ENCODE data around the gene ABL1. TPM values are rescaled to one million over a fixed set of nuclear protein-coding genes. Genes with fewer than 3 reads are reported as not detected.

Gene ABL1
- total RNA-seq = 100 to 1,000 TPM in 3 of 4 donors, 10 to 100 TPM in 1; 90.9 to 151 (median 133) TPM

DNA sequence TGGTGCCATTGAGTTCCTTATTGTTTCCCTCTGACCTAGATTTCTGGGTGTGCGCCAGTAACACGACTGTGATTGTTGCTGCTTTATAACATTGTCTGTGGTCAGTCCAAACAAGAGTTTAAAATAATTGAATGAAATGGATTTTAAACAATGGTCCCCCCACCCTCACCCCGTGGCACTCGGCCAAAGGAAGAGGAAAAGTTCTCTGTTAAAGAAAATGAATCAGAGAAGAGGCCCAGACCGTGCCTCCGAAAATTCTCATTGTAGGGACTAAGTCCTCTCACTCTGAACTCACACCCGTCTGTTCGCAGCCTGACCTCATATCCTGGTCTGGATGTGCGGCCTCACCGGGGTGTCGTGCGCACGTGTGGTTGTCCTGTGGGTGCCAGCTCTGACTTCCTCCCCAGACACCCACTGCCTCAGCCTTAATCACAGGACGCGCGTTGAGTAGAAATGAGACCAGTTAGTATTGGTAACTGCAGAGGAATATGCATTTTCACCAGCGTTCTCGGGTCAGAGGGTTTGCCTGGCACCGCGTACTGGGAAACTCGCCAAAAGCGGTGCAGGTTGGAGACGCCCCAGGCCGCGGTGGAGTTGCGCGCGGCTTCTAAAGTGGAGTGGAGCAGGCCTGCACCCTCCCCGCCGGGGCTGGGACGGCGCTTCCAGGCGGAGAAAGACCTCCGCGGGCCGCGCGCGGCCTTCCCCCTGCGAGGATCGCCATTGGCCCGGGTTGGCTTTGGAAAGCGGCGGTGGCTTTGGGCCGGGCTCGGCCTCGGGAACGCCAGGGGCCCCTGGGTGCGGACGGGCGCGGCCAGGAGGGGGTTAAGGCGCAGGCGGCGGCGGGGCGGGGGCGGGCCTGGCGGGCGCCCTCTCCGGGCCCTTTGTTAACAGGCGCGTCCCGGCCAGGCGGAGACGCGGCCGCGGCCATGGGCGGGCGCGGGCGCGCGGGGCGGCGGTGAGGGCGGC lies at the start of gene ABL1:
TSS of gene ABL1 (plus strand) at position 884 of the 966 bp plus-strand sequence. CDS start 193 bp downstream, outside the sequence.
- Histone ChIP-seq H3K27me3 (no peaks in the 10 kb centered on the region), H3K27ac (replicated peaks in 1 of 4) (peak within 1 kb of the TSS; percentile 89 to 93 (median 92)), H3K9me3 (no peaks in the 10 kb centered on the region), H3K36me3 (no peaks in the 10 kb centered on the region), H3K4me3 (peak within 1 kb of the TSS; percentile 65 to 78 (median 70)), H3K4me1 (peaks cover 57 to 75% (median 63%) of the 10 kb centered on the region in 4 donors)
- DNase-seq (ENCODE audit: extremely low spot score) = no peak
- intact Hi-C loops (cut with DNase I) = no loop called here
- TF ChIP-seq POLR2A (IDR thresholded peaks at IDR 0.05; ENCODE audit: low read depth) (no peak), POLR2AphosphoS5 (IDR thresholded peaks at IDR 0.05) (peak; percentile 73 to 76)
- WGBS = 4% methylated on average over 16 of the region's 78 CpGs

DNA sequence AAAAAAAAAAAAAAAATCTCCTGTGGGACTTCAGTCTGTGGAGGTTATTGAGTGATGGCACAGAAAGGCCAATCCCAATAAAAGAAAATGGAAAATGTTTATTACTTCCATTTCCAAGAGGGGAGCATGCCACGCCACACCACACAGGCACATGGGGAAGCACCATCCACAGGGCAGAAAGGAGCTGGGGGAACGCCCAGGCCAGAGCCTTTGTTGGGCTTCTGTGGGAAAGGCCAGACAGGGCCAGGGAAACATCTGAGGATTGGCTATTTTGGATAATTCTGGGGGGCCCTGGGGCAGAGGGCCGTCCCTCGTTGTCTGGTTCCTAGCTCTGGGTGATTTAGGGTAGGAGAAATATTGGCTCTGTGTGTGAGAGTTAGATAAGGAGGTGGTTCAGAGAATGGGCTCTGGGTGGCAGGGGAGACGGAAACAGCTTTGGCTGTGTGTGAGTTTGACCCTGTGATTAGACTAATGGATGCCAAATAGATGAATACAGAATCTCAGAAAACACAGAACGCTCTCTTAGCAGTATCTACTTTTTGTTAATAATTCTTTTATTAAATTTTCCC lies 49.0 kb upstream of the ABL1 start:
- Histone ChIP-seq H3K9me3 (peaks cover 0 to 13% (median 8%) of the 10 kb centered on the region in 4 donors), H3K4me1 (peaks cover 38 to 59% (median 57%) of the 10 kb centered on the region in 4 donors), H3K4me3 (no peak overlapping the region), H3K27me3 (no peaks in the 10 kb centered on the region), H3K27ac (replicated peaks in 1 of 4) (peak overlapping the region; percentile 57 to 90 (median 70)), H3K36me3 (no peaks in the 10 kb centered on the region)
- intact Hi-C loops (cut with DNase I) = no loop called here
- peak; percentile 84 for DNase-seq (ENCODE audit: extremely low spot score)
- TF ChIP-seq POLR2AphosphoS5 (IDR thresholded peaks at IDR 0.05) (no peak), POLR2A (IDR thresholded peaks at IDR 0.05; ENCODE audit: low read depth) (no peak), EP300 (IDR thresholded peaks at IDR 0.05) (no peak)
- TF ChIP-seq, protein P1, sequence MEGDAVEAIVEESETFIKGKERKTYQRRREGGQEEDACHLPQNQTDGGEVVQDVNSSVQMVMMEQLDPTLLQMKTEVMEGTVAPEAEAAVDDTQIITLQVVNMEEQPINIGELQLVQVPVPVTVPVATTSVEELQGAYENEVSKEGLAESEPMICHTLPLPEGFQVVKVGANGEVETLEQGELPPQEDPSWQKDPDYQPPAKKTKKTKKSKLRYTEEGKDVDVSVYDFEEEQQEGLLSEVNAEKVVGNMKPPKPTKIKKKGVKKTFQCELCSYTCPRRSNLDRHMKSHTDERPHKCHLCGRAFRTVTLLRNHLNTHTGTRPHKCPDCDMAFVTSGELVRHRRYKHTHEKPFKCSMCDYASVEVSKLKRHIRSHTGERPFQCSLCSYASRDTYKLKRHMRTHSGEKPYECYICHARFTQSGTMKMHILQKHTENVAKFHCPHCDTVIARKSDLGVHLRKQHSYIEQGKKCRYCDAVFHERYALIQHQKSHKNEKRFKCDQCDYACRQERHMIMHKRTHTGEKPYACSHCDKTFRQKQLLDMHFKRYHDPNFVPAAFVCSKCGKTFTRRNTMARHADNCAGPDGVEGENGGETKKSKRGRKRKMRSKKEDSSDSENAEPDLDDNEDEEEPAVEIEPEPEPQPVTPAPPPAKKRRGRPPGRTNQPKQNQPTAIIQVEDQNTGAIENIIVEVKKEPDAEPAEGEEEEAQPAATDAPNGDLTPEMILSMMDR (IDR thresholded peaks at IDR 0.05) = no peak
- WGBS = 75% methylated on average over 6 of the region's 6 CpGs

DNA sequence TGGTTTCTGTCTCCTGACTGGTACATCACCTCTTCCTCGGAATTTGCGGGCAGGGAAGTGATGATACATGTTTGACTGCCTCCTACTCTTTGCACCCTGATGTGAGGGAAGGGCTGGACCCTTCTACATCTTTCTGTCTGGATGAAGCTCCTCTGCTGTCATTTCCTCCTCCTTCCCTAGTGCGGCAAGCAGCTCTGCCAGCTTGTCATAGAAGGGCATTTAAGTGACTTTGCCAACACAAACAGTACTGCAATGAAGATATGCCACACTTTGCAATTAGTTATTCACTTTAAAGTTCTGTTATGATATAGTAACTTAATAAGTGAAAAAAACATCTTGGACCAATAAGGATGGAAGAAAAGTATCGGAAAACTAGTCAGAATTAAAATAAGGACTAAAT lies 48.5 kb upstream of the ABL1 start:
- 65% methylated on average over 4 of the region's 4 CpGs for WGBS
- intact Hi-C loops (cut with DNase I) = no loop called here
- H3K27me3 ChIP-seq = no peaks in the 10 kb centered on the region
- H3K4me1 ChIP-seq = peaks cover 37 to 59% (median 52%) of the 10 kb centered on the region in 4 donors
- peaks cover 0 to 13% (median 8%) of the 10 kb centered on the region in 4 donors for H3K9me3 ChIP-seq
- no peak overlapping the region for H3K4me3 ChIP-seq
- peak; percentile 80 for DNase-seq (ENCODE audit: extremely low spot score)
- TF ChIP-seq POLR2AphosphoS5 (IDR thresholded peaks at IDR 0.05) = no peak
- no peak for TF ChIP-seq POLR2A (IDR thresholded peaks at IDR 0.05; ENCODE audit: low read depth)
- TF ChIP-seq, protein P1 (IDR thresholded peaks at IDR 0.05) = no peak
- no peak for TF ChIP-seq EP300 (IDR thresholded peaks at IDR 0.05)
- H3K27ac ChIP-seq (replicated peaks in 1 of 4) = peak overlapping the region; percentile 57 to 90 (median 70)
- no peaks in the 10 kb centered on the region for H3K36me3 ChIP-seq

DNA sequence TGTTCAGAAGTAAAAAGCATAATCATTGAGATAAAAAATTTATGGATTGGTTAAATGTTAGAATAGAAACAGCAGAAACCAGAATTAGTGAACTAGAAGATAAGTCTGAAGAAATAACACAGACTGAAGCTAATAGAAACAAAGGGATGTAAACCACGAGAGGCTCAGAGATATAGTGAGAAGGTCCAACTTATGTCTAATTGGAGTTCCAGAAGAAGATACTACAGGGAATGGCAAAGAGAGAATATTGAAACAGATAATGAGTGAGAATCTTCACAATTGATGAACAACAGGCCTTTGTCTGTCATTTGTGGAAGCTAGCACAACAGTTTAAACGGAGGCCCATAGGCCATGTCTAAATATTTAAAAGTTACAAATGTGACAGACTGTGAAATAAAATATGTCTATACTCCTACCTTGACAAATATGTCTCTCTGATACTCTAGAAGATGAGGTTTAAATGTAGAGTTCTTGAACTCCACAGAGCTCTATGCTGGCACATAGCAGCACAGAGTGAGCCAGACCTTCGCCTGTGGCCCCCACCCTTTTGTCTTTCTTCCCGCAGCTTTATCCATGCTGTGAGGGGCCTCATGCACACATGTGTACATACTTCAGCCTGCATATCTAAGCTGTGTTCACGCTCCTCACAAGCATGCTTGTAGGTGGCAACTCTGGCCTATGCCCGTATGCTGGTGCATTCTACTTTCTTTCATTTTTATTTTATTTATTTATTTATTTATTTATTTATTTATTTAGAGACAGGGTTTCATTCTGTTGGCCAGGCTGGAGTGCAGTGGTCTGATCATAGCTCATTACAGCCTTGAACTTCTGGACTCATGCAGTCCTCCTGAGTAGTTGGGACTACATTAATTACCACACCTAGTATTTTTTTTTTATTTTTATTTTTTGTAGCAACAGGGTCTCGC lies 45.0 kb upstream of the ABL1 start:
- Histone ChIP-seq H3K36me3 (no peaks in the 10 kb centered on the region), H3K4me1 (peaks cover 26 to 59% (median 40%) of the 10 kb centered on the region in 4 donors), H3K4me3 (no peak overlapping the region), H3K27me3 (no peaks in the 10 kb centered on the region), H3K9me3 (peaks cover 0 to 13% (median 8%) of the 10 kb centered on the region in 4 donors), H3K27ac (replicated peaks in 1 of 4) (no peak overlapping the region)
- TF ChIP-seq POLR2AphosphoS5 (IDR thresholded peaks at IDR 0.05) (no peak), POLR2A (IDR thresholded peaks at IDR 0.05; ENCODE audit: low read depth) (no peak), EP300 (IDR thresholded peaks at IDR 0.05) (no peak)
- TF ChIP-seq, protein P1 (IDR thresholded peaks at IDR 0.05) = no peak
- 95% methylated on average over 7 of the region's 7 CpGs for WGBS
- intact Hi-C loops (cut with DNase I) = no loop called here
- no peak for DNase-seq (ENCODE audit: extremely low spot score)
